Measurements from ENCODE around the gene MAP1S.

Gene MAP1S

DNA sequence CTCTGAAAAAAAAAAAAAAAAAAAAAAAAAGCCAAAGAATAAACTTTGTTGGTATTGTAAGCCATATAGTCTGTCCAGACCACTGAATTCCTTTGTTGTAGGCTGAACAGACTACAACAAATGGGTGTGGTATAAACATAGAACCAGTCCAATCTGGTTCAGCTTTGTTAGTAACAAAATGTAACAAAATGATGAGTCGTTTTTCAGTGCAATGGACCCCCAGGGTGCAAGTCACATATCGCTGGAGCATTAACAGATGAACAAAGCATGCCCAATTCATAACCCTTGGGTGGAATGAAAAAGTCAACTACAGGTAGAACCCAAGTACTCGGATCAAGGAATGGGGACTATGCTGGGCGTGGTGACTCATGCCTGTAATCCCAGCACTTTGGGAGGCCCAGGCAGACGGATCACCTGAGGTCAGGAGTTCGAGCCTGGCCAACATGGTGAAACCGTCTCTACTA is 18.4 kb downstream of the MAP1S start:
- no peak for DNase-seq

DNA sequence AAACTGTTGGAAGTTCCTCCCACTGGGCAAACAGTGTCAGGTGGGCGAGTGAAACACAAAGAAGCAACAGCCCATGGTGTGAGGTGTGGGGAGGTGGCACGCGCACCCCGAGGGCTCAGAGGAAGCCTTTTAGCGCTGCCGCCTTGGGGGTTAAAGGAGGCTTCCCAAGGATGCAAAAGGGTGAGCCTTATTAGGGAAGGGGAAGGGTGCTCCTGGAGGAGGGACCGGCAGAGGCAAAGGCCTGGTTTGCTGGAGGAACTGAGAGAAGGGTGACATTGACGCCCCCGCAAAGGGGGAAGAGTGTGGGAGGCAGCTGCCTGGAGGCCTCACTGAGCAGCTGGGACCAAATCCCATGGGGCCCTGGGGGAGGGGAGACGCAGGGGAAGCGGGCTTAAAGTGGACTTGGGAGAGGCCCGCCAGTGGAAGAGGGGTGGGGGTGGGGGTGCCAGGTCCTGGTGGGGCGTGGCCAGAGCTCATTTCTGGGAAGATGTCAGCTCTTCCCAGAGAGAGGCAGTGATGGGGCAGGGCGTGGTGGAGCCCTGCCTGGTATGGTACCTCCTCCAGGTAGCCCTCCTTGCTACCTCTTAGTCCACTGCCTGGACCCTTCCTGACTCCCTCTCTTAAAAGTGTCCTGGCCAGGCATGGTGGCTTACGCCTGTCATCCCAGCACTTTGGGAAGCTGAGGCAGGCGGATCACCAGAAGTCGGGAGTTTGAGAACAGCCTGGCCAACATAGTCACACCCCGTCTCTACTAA is 20.0 kb downstream of the MAP1S start:
- DNase-seq, result peak in 1 of 2 donors; percentile 59

DNA sequence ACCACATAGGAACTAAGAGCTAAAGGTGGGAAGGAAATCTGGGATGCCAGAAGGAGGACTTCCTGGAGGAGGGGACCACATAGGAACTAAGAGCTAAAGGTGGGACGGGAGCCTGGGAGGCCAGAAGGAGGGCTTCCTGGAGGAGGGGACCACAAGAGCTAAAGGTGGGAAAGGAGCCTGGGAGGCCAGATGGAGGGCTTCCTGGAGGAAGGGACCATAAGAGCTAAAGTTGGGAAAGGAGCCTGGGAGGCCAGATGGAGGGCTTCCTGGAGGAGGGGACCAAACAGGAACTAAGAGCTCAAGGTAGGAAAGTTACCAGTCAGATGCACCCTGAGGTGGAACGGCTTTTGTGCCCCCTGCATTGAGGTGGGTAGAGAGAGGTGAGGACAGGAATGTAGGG is 22.2 kb downstream of the MAP1S start:
- DNase-seq, result no peak

DNA sequence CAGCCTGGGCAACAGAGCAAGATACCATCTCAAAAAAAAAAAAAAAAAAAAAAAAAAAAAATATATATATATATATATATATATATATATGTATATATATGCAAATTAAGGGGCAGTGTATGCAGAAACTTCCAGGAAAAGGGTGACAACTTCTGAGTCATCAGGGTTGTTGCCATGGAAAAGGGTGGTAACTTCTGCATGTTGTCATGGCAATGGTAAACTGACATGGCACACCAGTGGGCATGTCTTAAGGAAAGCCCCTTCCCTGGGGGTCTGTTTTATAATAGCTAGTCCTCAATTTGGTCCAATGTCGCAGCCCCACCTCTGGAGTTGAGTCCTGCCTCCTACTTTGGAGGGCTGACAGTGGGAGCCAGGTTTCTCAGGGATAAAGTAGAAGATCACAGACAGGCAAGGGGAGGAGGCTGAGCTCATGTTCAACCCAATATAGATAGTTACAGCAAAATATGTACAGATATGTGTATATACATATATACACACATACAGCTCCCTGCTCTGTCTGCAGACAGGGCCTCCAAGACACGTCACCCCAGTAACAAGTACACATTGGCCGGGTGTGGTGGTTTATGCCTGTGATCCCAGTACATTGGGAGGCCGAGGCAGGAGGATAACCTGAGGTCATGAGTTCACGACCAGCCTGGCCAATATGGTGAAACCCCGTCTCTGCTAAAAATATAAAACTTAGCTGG is 24.7 kb downstream of the MAP1S start:
- DNase-seq, result peak; percentile 34 to 62

DNA sequence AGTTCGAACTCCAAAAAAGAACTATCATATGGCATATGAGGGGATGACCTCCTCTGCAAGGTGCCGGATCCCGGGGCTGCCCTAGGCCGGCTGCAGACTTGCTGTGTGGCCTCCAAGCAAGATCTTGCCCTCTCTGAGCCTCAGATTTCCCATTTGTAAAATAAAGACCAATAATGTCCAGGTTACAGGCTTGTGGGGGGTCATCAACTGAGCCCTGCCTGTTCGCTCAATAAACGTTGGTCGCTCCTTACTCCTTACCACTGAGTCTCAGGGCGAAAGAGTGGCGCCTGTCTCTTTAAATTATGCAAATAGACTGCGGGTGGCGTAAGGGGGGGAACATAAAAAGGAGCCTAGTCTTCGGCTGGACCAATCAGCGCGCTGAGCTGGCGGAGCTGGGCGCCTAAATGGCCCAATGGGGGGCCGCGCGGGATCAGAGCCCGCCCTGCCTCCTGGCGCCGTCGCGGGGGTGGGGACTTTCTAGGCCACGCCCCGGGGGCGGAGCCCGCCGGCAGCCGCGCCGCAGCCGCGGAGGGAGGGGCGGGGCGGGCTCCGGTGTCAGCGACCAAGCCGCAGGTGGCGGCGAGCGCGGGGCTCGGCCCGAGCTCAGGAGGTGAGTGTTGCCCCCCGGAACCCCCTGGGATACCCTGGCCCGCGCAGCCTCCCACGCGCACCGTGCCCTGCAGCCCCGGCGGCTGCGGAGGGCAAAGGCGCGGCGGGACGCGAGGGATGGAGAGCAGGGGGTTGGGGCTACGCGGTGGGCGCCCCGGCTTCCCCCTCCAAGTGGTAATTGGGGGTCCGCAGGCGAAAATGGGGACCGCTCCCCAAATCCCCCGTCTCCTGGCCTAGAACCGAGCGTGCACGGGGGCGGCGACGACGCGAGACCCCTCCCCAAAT is 28.2 kb downstream of the MAP1S start:
- DNase-seq, result peak; percentile 96 to 97

DNA sequence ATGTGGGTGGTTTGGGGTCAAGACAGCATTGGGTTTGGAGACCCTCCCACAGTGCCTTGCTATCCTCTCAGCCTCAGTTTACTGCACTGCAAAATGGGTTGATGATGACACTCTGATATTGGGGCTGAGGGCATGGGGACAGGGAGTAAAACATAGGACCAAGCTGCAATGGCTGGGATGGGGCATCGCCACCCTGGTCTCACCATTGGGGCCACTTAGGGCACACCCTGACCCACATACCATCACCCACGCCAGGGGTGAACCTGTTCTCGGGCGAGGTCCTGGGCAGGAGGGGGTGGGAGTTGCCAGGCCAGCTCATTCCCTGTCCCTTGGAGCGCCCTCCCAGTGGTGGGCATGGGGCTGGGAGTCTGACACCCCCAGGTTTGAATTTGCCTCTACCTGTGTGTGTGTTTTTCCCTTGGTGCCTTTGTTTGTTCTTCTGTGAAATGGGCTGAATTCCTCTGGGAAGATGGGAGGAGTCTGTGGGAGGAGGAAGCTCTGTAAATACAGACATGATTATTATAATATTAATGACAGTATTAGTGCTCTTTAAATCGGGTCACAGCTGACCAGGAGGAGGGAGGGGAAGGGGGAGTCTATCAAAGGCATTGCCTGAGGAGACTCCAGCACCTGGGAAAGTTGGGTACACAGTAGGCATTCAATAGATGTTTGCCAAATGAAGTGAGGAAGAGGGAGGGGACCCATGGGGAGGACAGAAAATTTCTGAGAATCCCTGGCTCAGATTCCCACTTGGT is 29.8 kb downstream of the MAP1S start:
- DNase-seq, result no peak

DNA sequence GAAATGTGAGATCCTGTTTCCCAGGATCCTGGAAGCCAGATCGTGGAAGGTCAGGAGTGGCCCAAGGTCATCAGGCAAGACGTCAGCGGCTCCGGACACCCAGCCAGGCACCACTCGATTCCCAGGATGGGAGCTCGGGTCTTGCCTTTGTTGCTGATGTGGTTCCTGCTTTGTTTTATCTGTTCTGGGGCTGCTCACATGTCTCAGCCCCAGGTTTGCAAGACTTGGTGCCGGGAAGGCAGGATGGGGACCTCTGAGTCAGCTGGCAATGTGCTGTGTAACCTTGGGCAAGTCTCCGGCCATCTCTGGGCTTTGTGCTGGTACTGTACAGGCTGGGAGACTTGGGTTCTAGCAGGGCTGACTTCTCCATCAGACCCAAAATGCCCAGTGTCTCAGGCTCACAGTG is 30.6 kb downstream of the MAP1S start:
- DNase-seq, result no peak

DNA sequence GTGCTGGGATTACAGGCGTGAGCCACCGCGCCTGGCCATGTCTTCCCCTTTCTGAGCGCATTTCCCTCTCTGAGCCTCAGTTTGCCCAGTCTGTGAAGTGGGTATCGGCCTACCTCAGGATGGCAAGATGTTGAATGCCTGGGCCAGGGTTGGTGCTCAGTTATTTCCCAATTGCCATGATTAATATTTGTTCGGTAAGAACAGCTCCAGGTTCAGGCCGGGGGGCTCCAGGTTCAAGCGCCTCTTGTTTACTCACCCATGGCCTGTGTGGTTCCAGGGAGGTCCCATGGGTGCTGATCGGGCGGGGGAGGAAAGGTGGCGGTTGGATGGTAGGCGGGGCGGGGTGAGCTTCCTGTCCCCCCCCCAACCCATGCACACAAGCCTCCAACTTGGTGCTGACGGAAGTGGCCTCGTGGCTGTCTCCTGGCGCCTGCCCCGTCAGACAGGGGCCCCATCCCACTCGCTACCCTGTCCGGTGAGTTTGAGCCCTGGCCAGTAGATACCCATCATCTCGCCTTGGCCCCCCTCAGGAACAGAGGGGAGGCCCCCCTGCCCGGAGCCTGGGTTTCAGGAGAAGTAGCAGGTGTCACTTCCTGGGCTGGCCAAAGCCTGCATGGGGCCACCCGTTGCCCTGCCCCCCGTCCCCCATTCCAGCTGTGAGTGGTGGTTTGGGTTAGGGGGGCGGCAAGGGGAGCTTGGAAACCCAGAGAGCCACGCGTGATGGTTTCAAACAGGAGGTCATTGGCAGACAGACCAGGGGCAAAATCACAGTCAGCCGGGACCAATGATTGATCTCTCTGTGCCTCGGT is 32.0 kb downstream of the MAP1S start, which contains the start of gene FCHO1:
FCHO1 (plus strand) TSS at position 375 of the 809 bp plus-strand sequence. CDS start 3,688 bp downstream, outside the sequence.
- peak; percentile 89 for DNase-seq

DNA sequence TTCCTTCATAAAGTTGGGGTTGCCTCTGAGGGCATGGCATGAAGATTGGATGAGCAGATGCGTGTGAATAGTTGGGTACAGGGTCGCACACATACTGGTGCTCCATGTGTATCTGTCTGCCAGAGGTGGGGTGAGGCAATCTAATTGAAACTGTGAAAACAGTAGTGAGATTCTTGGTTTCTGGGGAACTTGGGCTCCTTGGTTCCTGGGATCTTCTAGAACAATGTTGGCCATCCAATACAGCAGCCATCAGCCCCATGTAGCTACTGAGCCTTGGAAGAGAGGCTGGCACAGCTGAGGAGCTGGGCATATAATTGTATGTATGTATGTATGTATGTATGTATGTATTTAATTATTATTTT is 32.6 kb downstream of the MAP1S start:
- DNase-seq, result peak in 1 of 2 donors; percentile 25

DNA sequence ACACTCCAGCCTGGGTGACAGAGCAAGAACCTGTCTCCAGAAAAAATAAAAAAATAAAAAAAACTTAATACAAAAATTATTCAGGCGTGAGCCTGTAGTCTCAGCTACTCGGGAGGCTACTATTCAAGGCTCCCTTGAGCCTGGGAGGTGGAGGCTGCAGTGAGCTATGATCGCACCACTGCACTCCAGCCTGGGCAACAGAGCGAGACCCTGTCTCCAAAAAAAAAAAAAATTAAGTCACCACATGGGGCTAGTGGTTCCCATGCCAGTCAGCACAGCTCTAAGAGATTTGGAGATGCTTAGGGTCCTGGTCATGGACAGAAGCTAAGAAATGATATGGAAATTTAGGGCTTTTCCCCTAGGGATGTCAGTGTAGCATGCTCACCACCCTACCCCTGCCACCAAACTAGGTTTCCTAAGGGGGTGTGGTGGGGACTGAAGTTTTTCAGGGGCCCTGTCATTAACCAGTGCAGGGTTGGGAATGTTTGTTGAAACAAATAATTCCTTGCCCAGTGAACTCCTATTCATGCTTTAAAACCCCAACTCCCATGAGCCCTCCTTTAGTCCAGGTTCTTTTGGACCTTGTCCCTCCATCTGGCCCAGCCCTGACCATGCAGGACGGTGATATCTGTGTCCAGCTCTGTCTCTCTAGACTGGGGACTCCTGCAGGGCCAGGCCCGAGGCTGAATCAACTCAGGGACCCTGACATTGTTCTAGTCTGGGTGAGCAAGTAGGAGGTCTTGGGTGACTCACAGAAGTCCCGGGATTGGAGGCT is 33.8 kb downstream of the MAP1S start:
- DNase-seq, result no peak

DNA sequence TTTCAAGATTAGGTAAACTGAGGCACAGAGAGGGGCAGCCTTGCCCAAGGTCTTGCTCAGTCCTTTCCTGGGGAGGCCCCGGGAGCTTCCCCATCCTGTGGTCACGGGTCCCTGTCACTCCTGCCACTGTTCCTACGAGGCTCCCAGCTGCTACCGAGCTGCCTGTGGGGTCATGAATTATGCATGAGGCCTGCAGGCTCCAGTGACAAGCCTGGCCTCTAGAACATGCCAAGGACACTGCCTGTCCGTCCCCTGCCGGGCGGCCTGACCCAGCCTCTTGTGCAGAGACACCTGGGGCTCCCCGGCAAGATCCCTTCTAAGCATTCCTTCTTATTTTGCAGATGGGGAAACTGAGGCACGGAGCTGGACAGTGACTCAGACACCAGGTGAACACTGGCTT is 34.7 kb downstream of the MAP1S start:
- no peak for DNase-seq

DNA sequence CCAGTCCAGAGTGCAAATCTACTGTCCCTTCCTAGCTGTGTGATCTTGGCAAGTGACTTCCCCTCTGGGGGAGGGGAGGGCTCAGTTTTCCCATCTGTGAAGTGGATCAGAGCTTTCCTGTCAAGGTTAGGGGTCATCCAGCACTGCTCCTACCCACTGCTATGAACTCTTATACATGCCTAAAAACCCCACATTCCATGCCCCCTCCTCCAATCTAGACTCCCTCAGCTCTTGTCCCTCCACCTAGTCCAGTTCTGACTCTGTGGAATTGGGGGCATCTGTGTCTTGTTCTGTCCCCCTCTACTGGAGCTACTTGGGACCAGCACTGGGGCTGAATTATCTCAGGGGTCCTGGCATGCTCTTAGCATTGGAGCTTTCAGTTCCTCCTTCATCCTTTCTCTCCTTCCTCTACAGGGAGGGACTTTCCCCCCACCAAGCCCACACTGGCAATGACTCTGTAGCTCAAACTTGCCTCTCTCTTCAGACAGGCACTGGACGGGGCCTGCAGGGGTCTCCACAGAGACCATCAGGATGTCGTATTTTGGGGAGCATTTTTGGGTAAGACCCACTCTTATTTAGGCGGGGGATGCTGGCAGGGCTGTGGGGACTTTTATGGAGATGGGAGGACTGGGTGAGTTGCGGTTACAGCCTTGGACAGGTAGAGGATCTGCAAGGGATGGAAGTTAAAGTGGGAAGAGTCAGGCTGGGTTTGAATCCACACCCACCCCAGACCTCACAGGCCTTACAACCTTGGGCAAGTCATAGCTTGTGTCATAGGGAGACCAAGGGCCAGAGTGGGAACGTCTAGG is 35.6 kb downstream of the MAP1S start:
- DNase-seq, result peak in 1 of 2 donors; percentile 69

DNA sequence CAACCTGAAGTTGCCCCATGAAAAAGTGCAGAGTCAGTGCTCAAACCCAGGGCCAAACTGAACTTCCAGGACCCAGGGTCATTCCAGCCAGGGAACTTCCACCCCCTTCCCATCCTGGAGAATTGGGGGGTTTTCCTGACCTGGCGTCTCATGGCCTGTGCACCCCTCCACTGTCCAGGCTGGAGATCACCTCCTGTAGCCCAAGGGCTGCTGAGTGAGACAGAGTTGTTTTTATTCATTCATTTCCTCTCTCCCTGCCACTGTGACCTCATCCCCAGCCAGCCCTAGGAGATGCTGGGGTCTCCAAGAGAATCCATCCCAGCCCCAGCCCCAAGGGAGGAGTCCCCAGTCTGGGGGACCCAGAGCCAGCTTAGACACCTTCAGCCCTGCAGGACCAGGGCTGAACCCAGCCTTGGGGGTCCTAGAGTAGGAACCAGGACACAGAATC is 36.2 kb downstream of the MAP1S start:
- DNase-seq, result no peak

DNA sequence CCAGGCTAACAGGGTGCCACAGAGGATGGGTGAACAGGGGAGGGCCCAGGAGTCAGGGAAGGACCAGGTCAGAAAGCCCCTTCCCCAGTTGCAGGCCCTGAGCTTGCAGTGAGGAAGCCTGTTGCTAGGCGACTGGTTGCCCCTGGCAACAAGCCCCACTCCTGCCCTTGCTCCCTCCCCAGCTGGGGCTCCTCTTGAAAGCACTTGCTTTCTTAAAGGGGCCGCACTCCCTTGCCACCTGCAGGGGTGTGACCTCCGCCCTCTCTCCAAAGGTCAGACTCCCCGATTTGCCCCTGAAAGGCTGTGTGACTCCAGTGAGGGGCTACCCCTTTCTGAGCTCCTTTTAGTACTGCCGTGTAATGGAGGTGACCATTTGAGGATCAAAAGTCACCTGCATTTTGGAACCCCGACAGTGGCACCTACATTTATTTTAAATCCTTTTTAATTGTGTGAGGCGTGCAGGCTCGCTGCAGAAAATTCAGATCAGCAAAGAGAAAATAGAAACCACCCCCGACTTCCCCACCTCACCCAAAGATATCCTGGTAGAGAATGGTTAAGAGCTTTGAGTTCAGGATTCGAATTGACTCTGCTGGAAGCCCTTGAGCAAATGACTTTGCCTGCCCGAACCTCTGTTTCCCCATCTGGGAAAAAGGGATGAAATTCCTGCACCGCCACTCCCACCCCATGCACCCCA is 36.8 kb downstream of the MAP1S start:
- peak; percentile 48 to 69 for DNase-seq

DNA sequence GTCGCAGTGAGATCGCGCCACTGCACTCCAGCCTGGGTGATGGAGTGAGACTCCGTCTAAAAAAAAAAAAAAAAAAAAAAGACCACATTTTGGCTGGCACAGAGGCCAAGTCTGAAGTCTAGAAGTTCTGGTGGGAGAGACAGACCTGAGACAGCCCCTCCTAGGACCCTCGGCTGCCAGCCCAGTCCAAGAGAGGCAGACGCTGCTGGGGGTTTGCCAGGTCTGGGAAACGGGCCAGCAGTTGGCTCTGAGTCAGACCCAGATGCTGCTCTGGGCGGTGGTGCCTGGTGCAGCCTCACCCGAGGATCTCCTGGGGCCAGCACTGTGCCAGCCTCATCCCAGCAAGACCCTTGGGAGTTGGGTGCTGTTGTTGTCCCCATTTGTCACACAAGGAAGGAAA is 37.8 kb downstream of the MAP1S start:
- no peak for DNase-seq

DNA sequence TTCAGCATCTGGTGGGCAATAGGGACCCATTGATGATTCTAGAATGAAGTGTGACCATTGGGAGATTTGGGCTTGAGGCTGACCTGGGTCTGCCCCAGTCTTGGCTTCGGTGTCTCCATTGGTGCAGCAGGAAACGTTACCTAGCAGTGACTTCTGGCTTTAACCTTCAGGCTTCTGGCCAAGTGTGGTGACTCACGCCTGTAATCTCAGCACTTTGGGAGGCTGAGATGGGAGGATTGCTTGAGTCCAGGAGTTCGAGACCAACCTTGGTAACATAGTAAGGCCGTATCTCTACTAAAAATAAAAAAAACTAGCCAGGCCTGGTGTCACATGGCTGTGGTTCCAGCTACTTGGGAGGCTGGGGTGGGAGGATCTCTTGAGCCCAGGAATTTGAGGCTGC is 39.2 kb downstream of the MAP1S start:
- no peak for DNase-seq

DNA sequence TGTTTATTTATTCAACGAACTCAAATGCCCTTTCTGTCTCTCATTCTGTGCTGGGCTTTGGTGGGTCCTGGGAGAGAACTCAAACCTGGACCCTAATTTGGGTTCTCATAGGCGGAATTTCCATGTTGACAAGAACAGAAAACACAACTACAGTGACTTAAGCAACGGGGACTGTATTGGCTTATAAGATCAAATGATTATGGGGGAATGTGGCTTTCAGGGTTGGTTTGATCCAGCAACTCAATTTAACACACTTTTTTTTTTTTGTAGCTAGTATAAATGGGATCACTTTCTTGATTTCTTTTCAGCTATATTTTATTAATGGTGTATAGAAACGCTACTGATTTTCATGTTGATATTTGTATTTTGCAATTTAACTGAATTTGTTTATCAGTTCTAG is 41.9 kb downstream of the MAP1S start:
- DNase-seq, result no peak

DNA sequence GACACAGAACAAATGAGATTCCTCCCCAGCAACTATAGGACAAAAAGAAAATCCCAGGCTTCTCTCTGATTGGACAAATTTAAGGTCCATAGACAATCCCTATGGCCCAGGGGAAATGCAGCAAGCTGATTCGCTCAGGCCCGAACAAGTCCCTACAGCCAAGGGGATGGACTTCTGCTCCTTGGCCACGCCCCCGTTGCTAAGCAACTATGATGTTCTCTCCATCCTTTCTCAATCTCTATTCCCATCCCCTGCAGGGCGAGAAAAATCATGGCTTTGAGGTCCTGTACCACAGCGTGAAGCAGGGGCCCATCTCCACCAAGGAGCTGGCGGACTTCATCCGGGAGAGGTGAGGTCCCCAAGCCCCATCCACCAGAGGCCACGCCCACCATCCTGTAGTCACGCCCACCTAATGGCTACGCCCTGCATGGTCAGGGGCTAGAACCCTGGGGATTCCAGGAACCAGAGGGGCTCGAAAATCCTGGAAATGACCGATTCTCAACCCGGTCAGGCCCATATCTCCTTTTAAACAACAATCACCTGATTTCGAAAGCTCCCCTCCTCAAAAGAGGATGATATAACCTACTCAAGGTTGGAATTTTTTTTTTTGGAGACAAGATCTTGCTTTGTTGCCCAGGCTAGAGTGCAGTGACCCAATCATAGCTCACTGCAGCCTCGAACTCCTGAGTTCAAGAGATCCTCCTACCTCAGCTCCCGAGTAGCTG is 43.4 kb downstream of the MAP1S start:
- DNase-seq, result peak in 1 of 2 donors; percentile 52

Data from CD4-positive, alpha-beta T cell treated with Interleukin-4 for 1 hour (primary cell).